Measurements from ENCODE around the gene ROCK2. TPM values are rescaled to one million over a fixed set of nuclear protein-coding genes. Genes with fewer than 3 reads are reported as not detected.
A peak's percentile ranks its signal among the peaks of the same experiment; 100 is the strongest.

ROCK2 gene
- total and polyA plus RNA-seq, 2 experiments from 2014 or later = 34.5 to 59.6 TPM

DNA sequence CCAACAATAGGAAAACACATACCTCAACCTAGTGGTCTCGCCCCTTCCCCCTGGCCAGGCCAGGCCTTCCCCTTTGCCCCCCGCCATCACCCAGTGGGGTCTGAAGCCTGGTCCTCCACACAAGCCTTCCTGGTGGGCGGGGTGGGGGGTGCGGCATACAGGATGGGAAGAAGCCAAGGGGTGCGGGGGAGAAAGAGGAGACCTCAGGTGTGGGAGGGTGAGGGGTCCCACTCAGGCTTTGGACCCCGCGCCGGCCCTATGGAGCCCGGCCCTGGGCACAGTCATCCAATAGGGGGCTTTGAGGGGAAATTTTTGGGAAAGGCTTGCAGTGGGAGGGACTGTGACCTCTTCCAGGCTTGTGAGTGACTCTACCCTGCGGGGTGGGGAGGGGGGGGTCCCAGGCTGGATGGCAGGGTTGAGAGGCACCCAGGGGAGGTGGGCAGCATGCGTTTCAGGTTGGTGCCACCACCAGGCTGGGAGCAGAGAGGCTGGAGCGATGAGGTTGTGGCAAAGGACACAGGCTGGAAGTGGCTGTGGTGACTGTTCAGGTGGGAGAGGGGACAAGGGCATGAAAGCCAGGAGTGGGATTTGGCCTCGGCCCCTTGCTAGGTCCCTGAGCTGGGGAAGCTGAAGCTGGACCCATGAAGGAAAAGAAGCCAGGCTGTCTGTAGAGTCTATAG, 187.9 kb downstream of the ROCK2 start:
- no peaks in the 10 kb centered on the region for H3K9me3 ChIP-seq (ENCODE audit: low read depth)
- H3K4me3 ChIP-seq = no peak overlapping the region
- H3K4me2 ChIP-seq = peak overlapping the region; percentile 96
- DNase-seq (ENCODE audit: low spot score) = no peak
- no peak overlapping the region for H2AFZ ChIP-seq
- H4K20me1 ChIP-seq (ENCODE audit: insufficient read depth, poor library complexity, severe bottlenecking) = no peaks in the 10 kb centered on the region
- no peaks in the 10 kb centered on the region for H3K79me2 ChIP-seq
- no peaks in the 10 kb centered on the region for H3K27me3 ChIP-seq
- WGBS (ENCODE audit: low lambda C conversion rate, missing lambda C conversion rate) = 98% methylated on average over 8 of the region's 13 CpGs
- H3K27ac ChIP-seq = no peak overlapping the region
- H3K4me1 ChIP-seq (ENCODE audit: insufficient read depth) = peaks cover 12% of the 10 kb centered on the region
- no peaks in the 10 kb centered on the region for H3K9me2 ChIP-seq (replicated peaks; ENCODE audit: insufficient read depth)
- TF ChIP-seq EZH2phosphoT487 (IDR thresholded peaks at IDR 0.05; ENCODE audit: low read depth, severe bottlenecking, unreplicated experiment) (no peak), EZH2 (IDR thresholded peaks at IDR 0.05; ENCODE audit: borderline replicate concordance) (no peak)
- TF ChIP-seq, protein P1, sequence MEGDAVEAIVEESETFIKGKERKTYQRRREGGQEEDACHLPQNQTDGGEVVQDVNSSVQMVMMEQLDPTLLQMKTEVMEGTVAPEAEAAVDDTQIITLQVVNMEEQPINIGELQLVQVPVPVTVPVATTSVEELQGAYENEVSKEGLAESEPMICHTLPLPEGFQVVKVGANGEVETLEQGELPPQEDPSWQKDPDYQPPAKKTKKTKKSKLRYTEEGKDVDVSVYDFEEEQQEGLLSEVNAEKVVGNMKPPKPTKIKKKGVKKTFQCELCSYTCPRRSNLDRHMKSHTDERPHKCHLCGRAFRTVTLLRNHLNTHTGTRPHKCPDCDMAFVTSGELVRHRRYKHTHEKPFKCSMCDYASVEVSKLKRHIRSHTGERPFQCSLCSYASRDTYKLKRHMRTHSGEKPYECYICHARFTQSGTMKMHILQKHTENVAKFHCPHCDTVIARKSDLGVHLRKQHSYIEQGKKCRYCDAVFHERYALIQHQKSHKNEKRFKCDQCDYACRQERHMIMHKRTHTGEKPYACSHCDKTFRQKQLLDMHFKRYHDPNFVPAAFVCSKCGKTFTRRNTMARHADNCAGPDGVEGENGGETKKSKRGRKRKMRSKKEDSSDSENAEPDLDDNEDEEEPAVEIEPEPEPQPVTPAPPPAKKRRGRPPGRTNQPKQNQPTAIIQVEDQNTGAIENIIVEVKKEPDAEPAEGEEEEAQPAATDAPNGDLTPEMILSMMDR (IDR thresholded peaks at IDR 0.05; ENCODE audit: poor library complexity) = no peak
- no peaks in the 10 kb centered on the region for H3K36me3 ChIP-seq (replicated peaks; ENCODE audit: insufficient read depth, low read depth)

DNA sequence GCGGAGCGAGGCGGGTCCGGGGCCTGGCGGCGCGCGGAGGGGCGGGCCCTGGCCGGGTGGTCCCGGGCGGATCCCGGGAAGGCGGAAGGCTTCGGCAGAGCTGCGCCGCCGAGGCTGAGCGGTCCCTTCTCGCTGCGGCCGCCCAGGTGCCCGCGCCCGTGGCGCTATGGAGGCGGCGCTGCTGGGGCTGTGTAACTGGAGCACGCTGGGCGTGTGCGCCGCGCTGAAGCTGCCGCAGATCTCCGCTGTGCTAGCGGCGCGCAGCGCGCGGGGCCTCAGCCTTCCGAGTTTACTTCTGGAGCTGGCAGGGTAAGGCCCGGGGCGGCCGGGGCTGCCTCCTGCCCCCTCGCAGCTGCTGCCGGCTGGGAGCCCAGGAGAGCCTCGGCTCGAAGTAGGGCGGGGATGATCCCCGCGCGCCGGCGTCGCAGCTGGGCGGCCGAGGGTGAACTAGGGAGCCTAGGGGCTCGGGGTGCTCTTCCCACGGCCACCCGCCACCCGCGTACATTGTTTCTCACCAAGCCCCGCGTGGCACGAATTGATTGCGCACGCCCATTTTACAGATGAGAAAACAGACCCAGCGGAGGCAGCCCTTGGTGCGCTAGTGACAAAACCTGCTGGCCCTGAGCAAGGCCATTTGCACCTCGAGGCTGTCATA, 188.9 kb downstream of the ROCK2 start, which contains the start of gene SLC66A3:
SLC66A3 (plus strand) TSS at position 87 of the 655 bp plus-strand sequence; CDS start at position 167, 80 bp downstream.
- WGBS (ENCODE audit: low lambda C conversion rate, missing lambda C conversion rate) = 9% methylated on average over 43 of the region's 71 CpGs
- no peak for DNase-seq (ENCODE audit: low spot score)
- TF ChIP-seq EZH2 (IDR thresholded peaks at IDR 0.05; ENCODE audit: borderline replicate concordance) = no peak
- TF ChIP-seq EZH2phosphoT487 (IDR thresholded peaks at IDR 0.05; ENCODE audit: low read depth, severe bottlenecking, unreplicated experiment) = no peak
- TF ChIP-seq, protein P1 (IDR thresholded peaks at IDR 0.05; ENCODE audit: poor library complexity) = peak; percentile 4

DNA sequence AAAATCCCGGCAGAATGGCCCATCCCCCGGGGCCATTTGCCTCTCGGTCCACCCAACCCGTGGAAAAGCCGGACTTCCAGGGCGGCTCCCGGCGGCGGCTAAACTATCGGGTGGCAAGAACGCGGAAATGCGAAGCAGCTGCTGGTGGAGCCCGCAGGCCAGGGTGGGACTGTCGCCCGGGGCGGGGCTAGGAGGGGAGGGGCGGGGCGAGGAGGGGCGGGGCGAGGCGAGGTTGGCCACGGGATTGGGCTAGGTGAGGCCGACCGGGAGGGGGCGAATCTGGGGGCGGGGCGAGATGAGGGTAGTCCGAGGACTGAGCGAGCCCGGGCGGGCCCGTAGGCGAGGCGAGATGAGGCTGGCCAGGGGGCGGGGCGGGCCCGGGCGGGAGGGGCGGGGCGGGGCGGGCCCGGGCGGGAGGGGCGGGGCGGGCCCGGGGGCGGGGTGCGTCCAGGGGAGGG, 189.5 kb downstream of the ROCK2 start:
- WGBS (ENCODE audit: low lambda C conversion rate, missing lambda C conversion rate) = 3% methylated on average over 18 of the region's 49 CpGs
- no peaks in the 10 kb centered on the region for H3K36me3 ChIP-seq (replicated peaks; ENCODE audit: insufficient read depth, low read depth)
- peaks cover 12% of the 10 kb centered on the region for H3K4me1 ChIP-seq (ENCODE audit: insufficient read depth)
- no peaks in the 10 kb centered on the region for H4K20me1 ChIP-seq (ENCODE audit: insufficient read depth, poor library complexity, severe bottlenecking)
- H3K9me3 ChIP-seq (ENCODE audit: low read depth) = no peaks in the 10 kb centered on the region
- DNase-seq (ENCODE audit: low spot score) = peak; percentile 99
- no peaks in the 10 kb centered on the region for H3K27me3 ChIP-seq
- H3K4me2 ChIP-seq = peak overlapping the region; percentile 96
- H3K9me2 ChIP-seq (replicated peaks; ENCODE audit: insufficient read depth) = no peaks in the 10 kb centered on the region
- H2AFZ ChIP-seq = peak overlapping the region; percentile 95
- no peak for TF ChIP-seq EZH2 (IDR thresholded peaks at IDR 0.05; ENCODE audit: borderline replicate concordance)
- TF ChIP-seq EZH2phosphoT487 (IDR thresholded peaks at IDR 0.05; ENCODE audit: low read depth, severe bottlenecking, unreplicated experiment) = no peak
- TF ChIP-seq, protein P1 (IDR thresholded peaks at IDR 0.05; ENCODE audit: poor library complexity) = no peak
- no peaks in the 10 kb centered on the region for H3K79me2 ChIP-seq
- peak overlapping the region; percentile 96 for H3K27ac ChIP-seq
- no peak overlapping the region for H3K4me3 ChIP-seq

More for the DNA sequence above, 188.9 kb downstream of the ROCK2 start, which contains the start of gene SLC66A3:
- Histone ChIP-seq H3K4me1 (ENCODE audit: insufficient read depth) (peaks cover 12% of the 10 kb centered on the region), H3K27ac (peak within 1 kb of the TSS; percentile 96), H3K4me3 (peak within 1 kb of the TSS; percentile 56), H3K36me3 (replicated peaks; ENCODE audit: insufficient read depth, low read depth) (no peaks in the 10 kb centered on the region), H3K9me2 (replicated peaks; ENCODE audit: insufficient read depth) (no peaks in the 10 kb centered on the region), H3K27me3 (no peaks in the 10 kb centered on the region), H3K79me2 (no peaks in the 10 kb centered on the region), H4K20me1 (ENCODE audit: insufficient read depth, poor library complexity, severe bottlenecking) (no peaks in the 10 kb centered on the region), H3K4me2 (peak within 1 kb of the TSS; percentile 96), H2AFZ (peak within 1 kb of the TSS; percentile 95), H3K9me3 (ENCODE audit: low read depth) (no peaks in the 10 kb centered on the region)
